AG04450 (cell line): ENCODE measurements around the gene IBTK. TPM values are rescaled to one million over a fixed set of nuclear protein-coding genes. Genes with fewer than 3 reads are reported as not detected.

Experiments used
- CTCF ChIA-PET: fragments of 300-600, 350-600 bp; formaldehyde crosslinking; extraction: SDS; loops from one replicate; lab custom pipeline; 2022; ENCODE audit warnings: antibody characterized with exemption, inconsistent platforms; lab: Charles Lee
- POLR2A ChIA-PET: fragments of 350-600 bp; formaldehyde crosslinking; extraction: SDS; loops from one replicate; lab custom pipeline; 2021; ENCODE audit warnings: antibody characterized with exemption, inconsistent platforms; lab: Yijun Ruan, JAX
- DNase-seq: peaks from one replicate; pipeline ENCODE4 v3.0.0-alpha.2; 2011; ENCODE audit warnings: low read depth, low spot score
- H3K27ac ChIP-seq: one replicate; pipeline ENCODE4 v1.5.1; 2012; ENCODE audit warnings: low read depth, low read length, control low read depth
- H3K27me3 ChIP-seq: one replicate; pipeline ENCODE4 v1.6.0; 2012; ENCODE audit warnings: low read length; ENCODE audit not compliant: control insufficient read depth, insufficient read depth
- H3K4me3 ChIP-seq: 2 replicates; pipeline ENCODE4 v1.5.1; 2011; ENCODE audit warnings: mild to moderate bottlenecking, low read depth, low read length, control low read depth
- H3K9me3 ChIP-seq: 2 replicates; pipeline ENCODE4 v1.5.1; 2012; ENCODE audit warnings: low read length; ENCODE audit not compliant: control insufficient read depth, insufficient read depth
- polyA plus RNA-seq: library from polyadenylated mRNA; depleted of rRNA; stranded (reverse); fragments of >200 nt; gene quantifications from 2 replicates; pipeline ENCODE4 v1.2.3, GENCODE V29; 2011
- TF ChIP-seq, protein P1 (sequence below): IDR thresholded peaks from 2 replicates; pipeline ENCODE4 v1.5.1; 2011; ENCODE audit warnings: low read depth, low read length, control low read depth, inconsistent platforms

IBTK gene
- polyA plus RNA-seq, 1 experiment, result 39.8 TPM

DNA sequence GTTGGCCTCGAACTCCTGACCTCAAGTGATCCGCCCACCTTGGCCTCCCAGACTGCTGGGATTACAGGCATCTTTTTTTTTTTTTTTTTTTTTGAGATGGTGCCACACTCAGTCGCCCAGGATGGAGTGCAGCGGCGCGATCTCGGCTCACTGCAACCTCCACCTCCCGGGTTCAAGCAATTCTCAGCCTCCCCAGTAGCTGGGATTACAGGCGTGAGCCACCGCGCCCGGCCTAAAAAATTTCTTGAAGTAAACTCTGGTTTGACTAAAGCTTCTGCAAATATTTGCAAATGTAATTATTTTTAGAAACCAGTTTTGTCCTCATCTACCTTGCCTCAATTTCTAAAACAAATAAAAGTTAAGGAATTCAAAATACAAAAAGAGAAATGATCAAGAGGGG is 1.2 kb downstream of the IBTK start:
- DNase-seq, result no peak
- peaks cover 2% of the 10 kb centered on the region; the same call in 1 of the 2 replicates for H3K9me3 ChIP-seq
- H3K4me3 ChIP-seq, result peak overlapping the region; percentile 78
- ChIA-PET CTCF (interaction anchor here (0.7 to 1.5 kb wide), 2 partner anchors 678 to 820 kb away, joined by 6 to 7 read pairs; no protein-coding TSS in a partner anchor), POLR2A (no interaction called here)
- H3K27ac ChIP-seq, result no peak overlapping the region
- no peaks in the 10 kb centered on the region for H3K27me3 ChIP-seq
- TF ChIP-seq, protein P1, sequence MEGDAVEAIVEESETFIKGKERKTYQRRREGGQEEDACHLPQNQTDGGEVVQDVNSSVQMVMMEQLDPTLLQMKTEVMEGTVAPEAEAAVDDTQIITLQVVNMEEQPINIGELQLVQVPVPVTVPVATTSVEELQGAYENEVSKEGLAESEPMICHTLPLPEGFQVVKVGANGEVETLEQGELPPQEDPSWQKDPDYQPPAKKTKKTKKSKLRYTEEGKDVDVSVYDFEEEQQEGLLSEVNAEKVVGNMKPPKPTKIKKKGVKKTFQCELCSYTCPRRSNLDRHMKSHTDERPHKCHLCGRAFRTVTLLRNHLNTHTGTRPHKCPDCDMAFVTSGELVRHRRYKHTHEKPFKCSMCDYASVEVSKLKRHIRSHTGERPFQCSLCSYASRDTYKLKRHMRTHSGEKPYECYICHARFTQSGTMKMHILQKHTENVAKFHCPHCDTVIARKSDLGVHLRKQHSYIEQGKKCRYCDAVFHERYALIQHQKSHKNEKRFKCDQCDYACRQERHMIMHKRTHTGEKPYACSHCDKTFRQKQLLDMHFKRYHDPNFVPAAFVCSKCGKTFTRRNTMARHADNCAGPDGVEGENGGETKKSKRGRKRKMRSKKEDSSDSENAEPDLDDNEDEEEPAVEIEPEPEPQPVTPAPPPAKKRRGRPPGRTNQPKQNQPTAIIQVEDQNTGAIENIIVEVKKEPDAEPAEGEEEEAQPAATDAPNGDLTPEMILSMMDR, result no peak

DNA sequence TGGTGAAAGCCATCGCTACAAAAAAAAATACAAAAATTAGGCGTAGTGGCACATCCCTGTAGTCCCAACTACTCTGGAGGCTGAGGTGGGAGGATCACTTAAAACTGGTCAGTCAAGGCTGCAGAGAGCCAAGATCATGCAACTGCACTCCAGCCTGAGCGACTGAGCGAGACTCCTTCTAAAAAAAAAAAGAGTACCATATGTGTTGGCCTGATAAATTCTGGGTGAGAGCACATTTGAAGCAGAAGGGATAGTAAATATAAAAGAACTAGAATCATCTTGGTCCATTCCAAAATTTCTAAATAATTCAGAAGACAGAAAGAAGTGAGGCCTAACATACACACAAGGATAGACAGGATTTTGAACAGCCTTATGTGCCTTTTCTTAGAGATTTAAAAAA is 2.2 kb downstream of the IBTK start:
- TF ChIP-seq, protein P1, result no peak
- no peak for DNase-seq
- H3K27me3 ChIP-seq, result no peaks in the 10 kb centered on the region
- no peak overlapping the region for H3K27ac ChIP-seq
- H3K4me3 ChIP-seq, result no peak overlapping the region
- ChIA-PET CTCF (interaction anchor here (2.8 kb wide), 1 partner anchor 821 kb away, joined by 17 read pairs; the partner anchor contains the start of genes DOP1A and UBE3D), POLR2A (no interaction called here)
- peaks cover 2% of the 10 kb centered on the region; the same call in 1 of the 2 replicates for H3K9me3 ChIP-seq

DNA sequence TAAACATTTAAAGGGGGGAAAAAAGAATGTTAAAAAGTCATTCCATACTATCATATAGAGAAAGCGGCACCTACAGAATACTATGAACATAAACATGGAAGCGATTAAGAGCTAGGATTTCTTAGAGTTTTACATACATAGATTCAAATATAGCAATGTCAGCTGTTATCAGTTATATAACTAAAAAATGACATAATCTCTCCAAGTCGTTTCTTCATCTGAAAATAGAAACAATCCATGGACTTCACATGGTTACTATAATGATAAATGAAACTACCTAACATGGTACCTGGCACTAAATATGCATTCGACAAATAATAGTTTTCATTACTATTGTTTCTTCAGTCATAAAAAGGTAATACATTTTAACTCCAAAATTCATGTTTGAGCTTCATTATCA is 3.7 kb downstream of the IBTK start:
- Histone ChIP-seq H3K27me3 (no peaks in the 10 kb centered on the region), H3K27ac (no peak overlapping the region), H3K4me3 (no peak overlapping the region), H3K9me3 (peaks cover 2% of the 10 kb centered on the region; the same call in 1 of the 2 replicates)
- CTCF ChIA-PET, result interaction anchor here (1.0 to 2.8 kb wide), 2 partner anchors 8 to 823 kb away, joined by 3 to 17 read pairs; partner anchors contain the start of genes DOP1A and UBE3D
- no peak for DNase-seq
- TF ChIP-seq, protein P1, result no peak
- POLR2A ChIA-PET, result interaction anchor here (0.6 kb wide), 1 partner anchor 11 kb away, joined by 4 read pairs; no protein-coding TSS in a partner anchor

DNA sequence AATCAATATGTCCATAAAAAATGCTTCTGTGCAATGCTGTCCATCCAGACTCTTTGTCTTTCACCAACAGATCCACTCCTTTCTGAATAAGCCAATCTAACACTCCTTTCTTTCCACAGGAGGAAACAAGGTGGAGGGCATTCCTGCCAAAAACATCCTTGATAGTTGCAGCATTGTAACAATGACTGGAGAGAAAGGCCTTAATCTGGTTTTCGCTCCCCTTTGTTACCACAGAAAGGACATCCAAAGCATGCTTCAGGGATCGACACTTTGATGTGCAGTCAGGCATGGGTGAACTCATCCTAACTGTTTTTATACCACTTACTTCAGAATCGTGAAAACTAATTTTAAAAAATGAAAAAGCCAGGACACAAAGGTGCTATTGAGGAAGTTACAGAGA is 7.4 kb downstream of the IBTK start:
- POLR2A ChIA-PET, result no interaction called here
- TF ChIP-seq, protein P1, result no peak
- CTCF ChIA-PET, result interaction anchor here (1.0 to 1.9 kb wide), 3 partner anchors 817 to 827 kb away, joined by 3 to 10 read pairs (median 5); partner anchors contain the start of gene UBE3D

DNA sequence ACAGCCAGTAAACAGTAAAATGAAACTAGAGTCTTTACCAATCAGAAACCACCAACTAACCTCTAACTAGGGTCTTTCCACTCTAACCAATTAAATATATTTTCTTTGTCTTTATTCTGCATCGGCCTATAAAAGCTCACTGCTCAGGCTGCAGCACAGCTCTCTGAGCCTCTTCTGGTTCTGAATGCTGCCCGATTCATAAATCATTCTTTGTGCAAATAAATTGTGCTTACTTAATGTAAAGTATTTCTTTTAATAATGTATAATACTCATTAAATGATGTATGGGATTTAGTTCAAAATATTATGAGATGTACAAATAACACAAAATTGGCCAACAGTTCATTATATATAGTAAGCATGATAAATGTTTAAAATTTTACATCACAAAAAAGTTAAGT is 7.9 kb downstream of the IBTK start:
- TF ChIP-seq, protein P1, result no peak
- DNase-seq, result no peak
- no peaks in the 10 kb centered on the region for H3K9me3 ChIP-seq
- no peak overlapping the region for H3K4me3 ChIP-seq
- ChIA-PET POLR2A (no interaction called here), CTCF (interaction anchor here (1.1 kb wide), 1 partner anchor 827 kb away, joined by 3 read pairs; no protein-coding TSS in a partner anchor)
- no peak overlapping the region for H3K27ac ChIP-seq
- H3K27me3 ChIP-seq, result no peaks in the 10 kb centered on the region

More for the DNA sequence above, 7.4 kb downstream of the IBTK start:
- no peak for DNase-seq
- Histone ChIP-seq H3K9me3 (no peaks in the 10 kb centered on the region), H3K4me3 (no peak overlapping the region), H3K27me3 (no peaks in the 10 kb centered on the region), H3K27ac (no peak overlapping the region)
